ENCODE data around the gene ANKLE2.
"Not testable (repeated sequence)": the region's sequence is repeated elsewhere in the genome, so short reads cannot be mapped to it uniquely, and the experiment has no call there.

ANKLE2 gene

GRCh38 chr12:132718644-132719043 is 43.0 kb downstream of the ANKLE2 start:
- no peak for DNase-seq

- no peak for DNase-seq
Observed at GRCh38 chr12:132717531-132718387, 43.9 kb downstream of the ANKLE2 start.

- no peak for DNase-seq
Observed at GRCh38 chr12:132717011-132717410, 44.6 kb downstream of the ANKLE2 start.

GRCh38 chr12:132716356-132716755 is 45.3 kb downstream of the ANKLE2 start:
- no peak for DNase-seq

GRCh38 chr12:132715874-132716273 is 45.8 kb downstream of the ANKLE2 start:
- no peak for DNase-seq

GRCh38 chr12:132713123-132713522 is 48.5 kb downstream of the ANKLE2 start:
- no peak for DNase-seq

- DNase-seq, result peak; percentile 35 to 74 (median 46)
Observed at GRCh38 chr12:132711080-132711843, 50.4 kb downstream of the ANKLE2 start.

- DNase-seq, result peak; percentile 90 to 97 (median 94)
Observed at GRCh38 chr12:132710405-132711079, 51.1 kb downstream of the ANKLE2 start, which contains the start of gene PGAM5. TSS of gene PGAM5 (plus strand) at chr12:132710842. CDS start at chr12:132710877, 35 bp downstream.

GRCh38 chr12:132710043-132710404 is 51.6 kb downstream of the ANKLE2 start:
- peak in 1 of 4 experiments; percentile 44 for DNase-seq

GRCh38 chr12:132708150-132708549 is 53.5 kb downstream of the ANKLE2 start:
- DNase-seq, result no peak

GRCh38 chr12:132707241-132707640 is 54.4 kb downstream of the ANKLE2 start:
- DNase-seq, result no peak

GRCh38 chr12:132703641-132704040 is 58.0 kb downstream of the ANKLE2 start:
- DNase-seq, result no peak

GRCh38 chr12:132702640-132703039 is 59.0 kb downstream of the ANKLE2 start:
- DNase-seq, result no peak

- peak; percentile 30 to 55 (median 43) for DNase-seq
Observed at GRCh38 chr12:132700212-132700822, 61.3 kb downstream of the ANKLE2 start.

- peak in 2 of 4 experiments; percentile 58 to 65 for DNase-seq
Observed at GRCh38 chr12:132698341-132698740, 63.3 kb downstream of the ANKLE2 start.

GRCh38 chr12:132695431-132695830 is 66.2 kb downstream of the ANKLE2 start:
- DNase-seq, result no peak

GRCh38 chr12:132694888-132695287 is 66.7 kb downstream of the ANKLE2 start:
- not testable (repeated sequence) for DNase-seq

- DNase-seq, result not testable (repeated sequence)
Observed at GRCh38 chr12:132692030-132692429, 69.6 kb downstream of the ANKLE2 start.

GRCh38 chr12:132690112-132690511 is 71.5 kb downstream of the ANKLE2 start:
- no peak for DNase-seq

- DNase-seq, result no peak
Observed at GRCh38 chr12:132689227-132689626, 72.4 kb downstream of the ANKLE2 start.

- peak; percentile 96 to 99 (median 98) for DNase-seq
Observed at GRCh38 chr12:132687211-132688164, 74.1 kb downstream of the ANKLE2 start, which contains the start of the genes POLE and PXMP2. TSS of gene POLE (minus strand) at chr12:132687342. CDS start at chr12:132687315, 27 bp downstream. TSS of gene PXMP2 (plus strand) at chr12:132687587. CDS start at chr12:132687671, 84 bp downstream.

Measured in suppressor macrophage (primary cell).